ENCODE measurements around the gene SBK3. TPM values are rescaled to one million over a fixed set of nuclear protein-coding genes. Genes with fewer than 3 reads are reported as not detected.
A peak's percentile ranks its signal among the peaks of the same experiment; 100 is the strongest.
"Not testable (repeated sequence)": the region's sequence is repeated elsewhere in the genome, so short reads cannot be mapped to it uniquely, and the experiment has no call there.

The SBK3 gene
- total RNA-seq, 2 experiments from 2014 or later = not detected

- H3K27ac ChIP-seq (ENCODE audit: low read depth in 1 of 2, low read length in 2 of 2) = no peak overlapping the region
- intact Hi-C loops (cut with DNase I, micrococcal nuclease) = no loop called here
- H3K27me3 ChIP-seq (ENCODE audit: control insufficient read depth in 1 of 2, insufficient read depth in 2 of 2, low read length in 2 of 2) = no peaks in the 10 kb centered on the region
- H3K9me3 Mint-ChIP-seq = no peaks in the 10 kb centered on the region
- no peak for TF ChIP-seq CTCF (IDR thresholded peaks at IDR 0.05)
- ChIA-PET CTCF (no interaction called here), POLR2A (interaction anchor here (0.6 kb wide), 1 partner anchor 21 kb away, joined by 3 read pairs; no protein-coding TSS in a partner anchor)
- no peak overlapping the region for H3K4me3 Mint-ChIP-seq
- no peaks in the 10 kb centered on the region for H3K36me3 ChIP-seq (ENCODE audit: insufficient read depth, low read length)
- DNase-seq = no peak
- H3K36me3 Mint-ChIP-seq (ENCODE audit: low read depth) = no peaks in the 10 kb centered on the region
- H3K4me1 ChIP-seq (ENCODE audit: insufficient read depth, low read length) = no peaks in the 10 kb centered on the region
- no peak for ATAC-seq (ENCODE audit: poor library complexity)
- no peaks in the 10 kb centered on the region for H3K9me3 ChIP-seq (ENCODE audit: control insufficient read depth in 1 of 2, insufficient read depth in 1 of 2, low read length in 2 of 2)
- no peak overlapping the region for H3K27ac Mint-ChIP-seq
- no peaks in the 10 kb centered on the region for H3K4me1 Mint-ChIP-seq (ENCODE audit: low read depth)
- no peaks in the 10 kb centered on the region for H3K27me3 Mint-ChIP-seq
- no peak overlapping the region for H3K4me3 ChIP-seq (ENCODE audit: low read length)
Measured at GRCh38 chr19:55535173-55535964, 10.0 kb downstream of the SBK3 start.

- H3K4me1 ChIP-seq (ENCODE audit: insufficient read depth, low read length); H3K27me3 ChIP-seq (ENCODE audit: control insufficient read depth in 1 of 2, insufficient read depth in 2 of 2, low read length in 2 of 2); H3K4me3 Mint-ChIP-seq; intact Hi-C loops (cut with DNase I, micrococcal nuclease); H3K36me3 Mint-ChIP-seq (ENCODE audit: low read depth); H3K27ac ChIP-seq (ENCODE audit: low read depth in 1 of 2, low read length in 2 of 2); H3K9me3 Mint-ChIP-seq; CTCF ChIA-PET; H3K4me1 Mint-ChIP-seq (ENCODE audit: low read depth); H3K27ac Mint-ChIP-seq; ATAC-seq (ENCODE audit: poor library complexity); H3K27me3 Mint-ChIP-seq; H3K36me3 ChIP-seq (ENCODE audit: insufficient read depth, low read length); H3K4me3 ChIP-seq (ENCODE audit: low read length); POLR2A ChIA-PET; DNase-seq; H3K9me3 ChIP-seq (ENCODE audit: control insufficient read depth in 1 of 2, insufficient read depth in 1 of 2, low read length in 2 of 2): not testable (repeated sequence)
Measured at GRCh38 chr19:55534280-55534679, 11.1 kb downstream of the SBK3 start.

GRCh38 chr19:55530996-55531395, 14.3 kb downstream of the SBK3 start:
- Mint-ChIP-seq H3K36me3 (ENCODE audit: low read depth) (no peaks in the 10 kb centered on the region), H3K4me1 (ENCODE audit: low read depth) (no peaks in the 10 kb centered on the region), H3K9me3 (no peaks in the 10 kb centered on the region), H3K27me3 (no peaks in the 10 kb centered on the region), H3K4me3 (no peak overlapping the region), H3K27ac (no peak overlapping the region)
- Histone ChIP-seq H3K4me1 (ENCODE audit: insufficient read depth, low read length) (no peaks in the 10 kb centered on the region), H3K27ac (ENCODE audit: low read depth in 1 of 2, low read length in 2 of 2) (no peak overlapping the region), H3K36me3 (ENCODE audit: insufficient read depth, low read length) (no peaks in the 10 kb centered on the region), H3K9me3 (ENCODE audit: control insufficient read depth in 1 of 2, insufficient read depth in 1 of 2, low read length in 2 of 2) (no peaks in the 10 kb centered on the region), H3K27me3 (ENCODE audit: control insufficient read depth in 1 of 2, insufficient read depth in 2 of 2, low read length in 2 of 2) (no peaks in the 10 kb centered on the region), H3K4me3 (ENCODE audit: low read length) (no peak overlapping the region)
- TF ChIP-seq CTCF (IDR thresholded peaks at IDR 0.05) = no peak
- ATAC-seq (ENCODE audit: poor library complexity) (no peak), DNase-seq (peak in 1 of 14 experiments; percentile 10)
- intact Hi-C loops (cut with DNase I, micrococcal nuclease) = no loop called here
- ChIA-PET CTCF (no interaction called here), POLR2A (no interaction called here)

Measured in CD4-positive, alpha-beta T cell (primary cell).